GM21786 (cell line): Measurements from ENCODE around the gene SPHK1.
A peak's percentile ranks its signal among the peaks of the same experiment; 100 is the strongest.

ENCODE experiments used
- ATAC-seq: cut with Tn5 transposase; IDR thresholded peaks from one replicate; pipeline ENCODE4 v1.9.1; 2021; ENCODE audit not compliant: unreplicated experiment

Gene SPHK1

GRCh38 chr17:76383546-76384221 is 725 bp upstream of the SPHK1 start:
- ATAC-seq, result no peak

- ATAC-seq, result no peak
Measured at GRCh38 chr17:76384987-76385891, 830 bp downstream of the SPHK1 start.

GRCh38 chr17:76385892-76386786 is 1.7 kb downstream of the SPHK1 start:
- no peak for ATAC-seq

GRCh38 chr17:76386966-76387765 is 2.8 kb downstream of the SPHK1 start:
- ATAC-seq, result no peak

- no peak for ATAC-seq
Measured at GRCh38 chr17:76388966-76389888, 4.8 kb downstream of the SPHK1 start.

- no peak for ATAC-seq
Measured at GRCh38 chr17:76390003-76390421, 5.6 kb downstream of the SPHK1 start.

GRCh38 chr17:76391200-76391715 is 6.8 kb downstream of the SPHK1 start:
- no peak for ATAC-seq

- ATAC-seq, result no peak
Measured at GRCh38 chr17:76394166-76394565, 9.8 kb downstream of the SPHK1 start.

- ATAC-seq, result no peak
Measured at GRCh38 chr17:76395980-76396379, 11.6 kb downstream of the SPHK1 start.

- ATAC-seq, result no peak
Measured at GRCh38 chr17:76397184-76397583, 12.8 kb downstream of the SPHK1 start.

GRCh38 chr17:76397687-76398522 is 13.5 kb downstream of the SPHK1 start:
- ATAC-seq, result peak; percentile 52

- no peak for ATAC-seq
Measured at GRCh38 chr17:76398523-76399174, 14.2 kb downstream of the SPHK1 start.

- ATAC-seq, result no peak
Measured at GRCh38 chr17:76399175-76400172, 15.1 kb downstream of the SPHK1 start.

- no peak for ATAC-seq
Measured at GRCh38 chr17:76402711-76403110, 18.3 kb downstream of the SPHK1 start.

- no peak for ATAC-seq
Measured at GRCh38 chr17:76404256-76404655, 19.8 kb downstream of the SPHK1 start.

GRCh38 chr17:76404976-76405563 is 20.7 kb downstream of the SPHK1 start:
- no peak for ATAC-seq
